ENCODE measurements around the gene YAE1.

- TF ChIP-seq CTCF (conservative IDR thresholded peaks at IDR 0.05 in 1 of 2, IDR thresholded peaks at IDR 0.05 in 1 of 2; ENCODE audit: low read depth in 1 of 2, low read length in 2 of 2) (no peak), EZH2 (IDR thresholded peaks at IDR 0.05; ENCODE audit: low read length, missing control alignments) (no peak)
These were observed 36.1 kb downstream of the YAE1 start for GRCh38 chr7:39602351-39602750.

All from fibroblast of lung (primary cell).